ENCODE measurements around the gene STIM2. TPM values are rescaled to one million over a fixed set of nuclear protein-coding genes. Genes with fewer than 3 reads are reported as not detected.
A peak's percentile ranks its signal among the peaks of the same experiment; 100 is the strongest.

The STIM2 gene
- total RNA-seq, 1 donor from 2014 or later: 43.9 TPM

- DNase-seq (no peak), ATAC-seq (no peak)
- H3K4me3 ChIP-seq: no peak overlapping the region
- H3K36me3 ChIP-seq: no peaks in the 10 kb centered on the region
- no peaks in the 10 kb centered on the region for H3K4me1 ChIP-seq
- no peak for TF ChIP-seq CTCF (IDR thresholded peaks at IDR 0.05)
- no peaks in the 10 kb centered on the region for H3K27me3 ChIP-seq (ENCODE audit: low read depth)
- intact Hi-C loops (cut with DNase I): no loop called here
- no peaks in the 10 kb centered on the region for H3K9me3 ChIP-seq
- H3K27ac ChIP-seq: no peak overlapping the region
Observed at GRCh38 chr4:27057662-27058061, 197.0 kb downstream of the STIM2 start.

- Histone ChIP-seq H3K4me3 (no peak overlapping the region), H3K27ac (no peak overlapping the region), H3K4me1 (no peaks in the 10 kb centered on the region), H3K36me3 (no peaks in the 10 kb centered on the region), H3K9me3 (no peaks in the 10 kb centered on the region), H3K27me3 (ENCODE audit: low read depth) (no peaks in the 10 kb centered on the region)
- no peak for TF ChIP-seq CTCF (IDR thresholded peaks at IDR 0.05)
- DNase-seq (no peak), ATAC-seq (no peak)
- intact Hi-C loops (cut with DNase I): no loop called here
Observed at GRCh38 chr4:27058819-27059406, 198.3 kb downstream of the STIM2 start.

- Histone ChIP-seq H3K36me3 (no peaks in the 10 kb centered on the region), H3K27ac (no peak overlapping the region), H3K4me1 (no peaks in the 10 kb centered on the region), H3K9me3 (no peaks in the 10 kb centered on the region), H3K27me3 (ENCODE audit: low read depth) (no peaks in the 10 kb centered on the region), H3K4me3 (no peak overlapping the region)
- DNase-seq (no peak), ATAC-seq (no peak)
- TF ChIP-seq CTCF (IDR thresholded peaks at IDR 0.05): no peak
- intact Hi-C loops (cut with DNase I): no loop called here
Observed at GRCh38 chr4:27059446-27059845, 198.8 kb downstream of the STIM2 start.

- no peak for DNase-seq
- TF ChIP-seq CTCF (IDR thresholded peaks at IDR 0.05): no peak
- Histone ChIP-seq H3K27me3 (ENCODE audit: low read depth) (no peaks in the 10 kb centered on the region), H3K4me3 (no peak overlapping the region), H3K9me3 (no peaks in the 10 kb centered on the region), H3K27ac (no peak overlapping the region), H3K4me1 (peaks cover 9% of the 10 kb centered on the region), H3K36me3 (no peaks in the 10 kb centered on the region)
- intact Hi-C loops (cut with DNase I): no loop called here
- no peak for ATAC-seq
Observed at GRCh38 chr4:27062256-27062655, 201.6 kb downstream of the STIM2 start.

GRCh38 chr4:27066591-27066990 is 205.9 kb downstream of the STIM2 start:
- no peak overlapping the region for H3K27ac ChIP-seq
- H3K4me3 ChIP-seq: no peak overlapping the region
- ATAC-seq: peak; percentile 82 to 88
- no peak for TF ChIP-seq CTCF (IDR thresholded peaks at IDR 0.05)
- H3K36me3 ChIP-seq: no peaks in the 10 kb centered on the region
- DNase-seq: peak; percentile 73
- no peaks in the 10 kb centered on the region for H3K9me3 ChIP-seq
- intact Hi-C loops (cut with DNase I): no loop called here
- no peaks in the 10 kb centered on the region for H3K27me3 ChIP-seq (ENCODE audit: low read depth)
- peaks cover 20% of the 10 kb centered on the region for H3K4me1 ChIP-seq

Data from lower lobe of right lung (tissue), 2 donors.